RWPE2 (cell line): ENCODE measurements around the gene POLE2.
A peak's percentile ranks its signal among the peaks of the same experiment; 100 is the strongest.

Experiments used
- ATAC-seq: fragments of 200-7000 bp; cut with Tn5 transposase; 3 replicates; pipeline ENCODE4 v1.9.1; 2021; ENCODE audit warnings: low read depth
- DNase-seq: peaks from one replicate; pipeline ENCODE4 v3.0.0-alpha.2; 2020; ENCODE audit warnings: low spot score
- H3K27ac ChIP-seq: fragments of 450-650 bp; 2 replicates; pipeline ENCODE4 v1.5.1; 2017; ENCODE audit warnings: mild to moderate bottlenecking; ENCODE audit not compliant: poor library complexity, severe bottlenecking
- H3K27me3 ChIP-seq: fragments of 250-450 bp; sonication (Bioruptor Pico); 2 replicates; pipeline ENCODE4 v1.5.1; 2021; ENCODE audit warnings: mild to moderate bottlenecking, moderate library complexity; ENCODE audit not compliant: insufficient read depth, poor library complexity, severe bottlenecking
- H3K36me3 ChIP-seq: fragments of 250-450 bp; sonication (Bioruptor Pico); 2 replicates; pipeline ENCODE4 v1.5.1; 2020; ENCODE audit warnings: low read depth, mild to moderate bottlenecking, moderate library complexity
- H3K4me1 ChIP-seq: fragments of 250-450 bp; sonication (Bioruptor Pico); 2 replicates; pipeline ENCODE4 v1.5.1; 2021; ENCODE audit warnings: mild to moderate bottlenecking, moderate library complexity; ENCODE audit not compliant: insufficient read depth, poor library complexity, severe bottlenecking
- H3K4me3 ChIP-seq: fragments of 250-450 bp; sonication (Bioruptor Pico); 2 replicates; pipeline ENCODE4 v1.5.1; 2021; ENCODE audit warnings: mild to moderate bottlenecking, moderate library complexity; ENCODE audit not compliant: severe bottlenecking
- H3K9me3 ChIP-seq: fragments of 250-450 bp; sonication (Bioruptor Pico); 2 replicates; pipeline ENCODE4 v1.5.1; 2021; ENCODE audit warnings: mild to moderate bottlenecking, moderate library complexity; ENCODE audit not compliant: severe bottlenecking
- TF ChIP-seq, protein P1 (sequence below): fragments of 450-650 bp; IDR thresholded peaks from one replicate; pipeline ENCODE4 v1.5.1; 2017; ENCODE audit warnings: mild to moderate bottlenecking, moderate library complexity; ENCODE audit not compliant: poor library complexity, severe bottlenecking

POLE2 gene

DNA sequence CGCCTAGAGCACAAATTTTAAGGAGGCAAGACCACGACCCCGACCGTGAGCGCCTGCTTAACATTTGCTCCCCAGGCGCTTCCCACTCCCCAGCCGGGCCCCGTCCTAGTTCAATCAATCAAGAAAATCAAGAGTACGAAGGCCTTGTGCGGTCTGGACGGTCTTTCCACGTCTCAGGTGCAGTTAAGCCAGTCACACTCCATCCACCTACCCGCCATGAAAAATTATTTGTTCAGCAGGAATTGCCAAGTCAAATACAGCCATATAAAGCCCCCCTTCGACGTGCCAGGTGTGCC is 89.9 kb downstream of the POLE2 start:
- ATAC-seq (peak; percentile 5; the same call in 2 of the 3 replicates), DNase-seq (no peak)
- no peaks in the 10 kb centered on the region for H3K9me3 ChIP-seq
- peak overlapping the region; percentile 82 for H3K27ac ChIP-seq
- no peaks in the 10 kb centered on the region for H3K27me3 ChIP-seq
- peaks cover 22% of the 10 kb centered on the region for H3K36me3 ChIP-seq
- peak overlapping the region; percentile 93 for H3K4me3 ChIP-seq
- TF ChIP-seq, protein P1, sequence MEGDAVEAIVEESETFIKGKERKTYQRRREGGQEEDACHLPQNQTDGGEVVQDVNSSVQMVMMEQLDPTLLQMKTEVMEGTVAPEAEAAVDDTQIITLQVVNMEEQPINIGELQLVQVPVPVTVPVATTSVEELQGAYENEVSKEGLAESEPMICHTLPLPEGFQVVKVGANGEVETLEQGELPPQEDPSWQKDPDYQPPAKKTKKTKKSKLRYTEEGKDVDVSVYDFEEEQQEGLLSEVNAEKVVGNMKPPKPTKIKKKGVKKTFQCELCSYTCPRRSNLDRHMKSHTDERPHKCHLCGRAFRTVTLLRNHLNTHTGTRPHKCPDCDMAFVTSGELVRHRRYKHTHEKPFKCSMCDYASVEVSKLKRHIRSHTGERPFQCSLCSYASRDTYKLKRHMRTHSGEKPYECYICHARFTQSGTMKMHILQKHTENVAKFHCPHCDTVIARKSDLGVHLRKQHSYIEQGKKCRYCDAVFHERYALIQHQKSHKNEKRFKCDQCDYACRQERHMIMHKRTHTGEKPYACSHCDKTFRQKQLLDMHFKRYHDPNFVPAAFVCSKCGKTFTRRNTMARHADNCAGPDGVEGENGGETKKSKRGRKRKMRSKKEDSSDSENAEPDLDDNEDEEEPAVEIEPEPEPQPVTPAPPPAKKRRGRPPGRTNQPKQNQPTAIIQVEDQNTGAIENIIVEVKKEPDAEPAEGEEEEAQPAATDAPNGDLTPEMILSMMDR: no peak
- peaks cover 22% of the 10 kb centered on the region for H3K4me1 ChIP-seq

DNA sequence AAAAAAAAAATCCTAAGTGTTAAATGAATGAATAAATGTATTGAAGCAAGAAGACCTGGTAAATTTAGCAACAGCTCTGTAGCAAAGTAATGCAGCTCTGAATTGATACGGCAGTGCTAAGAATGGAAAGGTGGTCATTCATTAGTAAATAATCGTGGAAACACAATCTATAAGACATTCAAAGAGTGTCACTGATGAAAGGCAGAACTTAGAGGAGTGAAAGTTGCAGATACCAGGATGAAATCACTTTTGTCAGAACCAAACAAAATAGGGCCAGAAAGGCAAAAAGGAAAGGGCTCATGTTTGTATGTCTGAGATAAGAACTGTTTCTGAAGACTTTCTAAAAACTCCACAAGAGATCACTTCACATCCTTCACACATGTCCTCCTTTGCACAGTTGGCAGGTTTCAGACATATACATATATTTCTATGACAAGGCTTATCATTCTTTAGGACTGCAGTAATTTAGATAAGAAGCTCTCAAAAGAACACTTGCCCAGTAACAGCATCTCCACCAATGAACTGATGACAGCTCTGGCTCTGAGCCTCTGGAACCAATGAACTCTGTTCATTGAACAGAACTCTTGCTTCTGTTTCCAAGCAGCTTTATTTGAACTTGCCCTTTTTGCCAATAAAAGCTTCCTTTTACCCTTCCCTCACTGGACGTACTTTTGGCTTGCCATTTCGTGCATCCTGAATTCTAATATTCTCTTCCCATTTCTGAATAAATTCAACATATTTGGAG is 93.5 kb downstream of the POLE2 start:
- Histone ChIP-seq H3K4me1 (peaks cover 14% of the 10 kb centered on the region), H3K36me3 (no peaks in the 10 kb centered on the region), H3K9me3 (no peaks in the 10 kb centered on the region), H3K27ac (peak overlapping the region; percentile 17), H3K4me3 (no peak overlapping the region), H3K27me3 (no peaks in the 10 kb centered on the region)
- ATAC-seq (no peak), DNase-seq (no peak)
- TF ChIP-seq, protein P1: no peak
